Nephron progenitor cell (in vitro differentiated cells): ENCODE data around the gene NEK6.

Experiments
- DNase-seq: peaks from one replicate; pipeline ENCODE4 v3.0.0; 2021
- H3K27ac Mint-ChIP-seq: 2 replicates; pipeline ENCODE4 v1.8.0; 2021; ENCODE audit warnings: mild to moderate bottlenecking, moderate library complexity, mixed read lengths
- H3K27me3 Mint-ChIP-seq: 2 replicates; pipeline ENCODE4 v1.8.0; 2021; ENCODE audit warnings: mild to moderate bottlenecking, low read depth, mixed read lengths; ENCODE audit not compliant: poor library complexity
- H3K36me3 Mint-ChIP-seq: 2 replicates; pipeline ENCODE4 v1.8.0; 2021; ENCODE audit warnings: low read depth, mixed read lengths
- H3K4me1 Mint-ChIP-seq: 2 replicates; pipeline ENCODE4 v1.8.0; 2021; ENCODE audit warnings: mixed read lengths
- H3K4me3 Mint-ChIP-seq: 2 replicates; pipeline ENCODE4 v1.8.0; 2021; ENCODE audit warnings: mild to moderate bottlenecking, moderate library complexity, mixed read lengths
- H3K9me3 Mint-ChIP-seq: 2 replicates; pipeline ENCODE4 v1.8.0; 2021; ENCODE audit warnings: mild to moderate bottlenecking, moderate library complexity, mixed read lengths
- CTCF ChIP-seq: fragments of 200-600 bp; sonication (generic); IDR thresholded peaks from 2 replicates; pipeline ENCODE4 v1.5.0; 2021; ENCODE audit warnings: antibody characterized with exemption

NEK6 gene

GRCh38 chr9:124284237-124284831, 26.6 kb downstream of the NEK6 start:
- Mint-ChIP-seq H3K4me3 (no peak overlapping the region), H3K9me3 (peaks cover 5% of the 10 kb centered on the region), H3K27ac (no peak overlapping the region), H3K36me3 (peaks cover 10% of the 10 kb centered on the region), H3K27me3 (peaks cover 2% of the 10 kb centered on the region), H3K4me1 (peaks cover 53% of the 10 kb centered on the region)
- no peak for DNase-seq
- TF ChIP-seq CTCF, result no peak

DNA sequence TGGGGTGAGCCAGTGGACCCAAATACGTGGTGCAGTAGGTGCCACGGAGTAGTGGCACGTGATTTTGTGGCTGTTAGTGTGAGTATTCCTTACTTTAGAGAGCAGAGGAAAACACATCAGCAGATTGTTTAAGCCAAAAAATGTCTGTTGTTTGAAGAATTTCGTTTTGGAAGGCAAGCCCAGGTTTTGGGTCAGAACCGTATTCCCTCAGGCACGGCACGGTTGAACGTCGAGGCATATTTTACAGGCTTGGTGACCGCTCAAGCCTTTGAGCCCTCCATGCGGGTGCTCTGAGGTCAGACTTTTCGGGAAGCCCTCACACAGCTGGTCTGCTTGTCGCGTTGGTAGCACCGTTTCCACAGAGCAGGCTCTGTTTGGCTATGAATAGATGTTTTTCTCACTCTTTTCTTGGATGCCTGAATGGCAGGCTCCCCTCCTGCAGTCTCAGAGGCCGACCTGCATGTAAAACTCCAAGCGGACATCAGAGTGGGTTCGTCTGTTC, 27.2 kb downstream of the NEK6 start:
- Mint-ChIP-seq H3K4me1 (peaks cover 53% of the 10 kb centered on the region), H3K27me3 (peaks cover 2% of the 10 kb centered on the region), H3K27ac (peak overlapping the region; percentile 39), H3K4me3 (no peak overlapping the region), H3K9me3 (peaks cover 5% of the 10 kb centered on the region), H3K36me3 (peaks cover 10% of the 10 kb centered on the region)
- no peak for TF ChIP-seq CTCF
- DNase-seq, result no peak

DNA sequence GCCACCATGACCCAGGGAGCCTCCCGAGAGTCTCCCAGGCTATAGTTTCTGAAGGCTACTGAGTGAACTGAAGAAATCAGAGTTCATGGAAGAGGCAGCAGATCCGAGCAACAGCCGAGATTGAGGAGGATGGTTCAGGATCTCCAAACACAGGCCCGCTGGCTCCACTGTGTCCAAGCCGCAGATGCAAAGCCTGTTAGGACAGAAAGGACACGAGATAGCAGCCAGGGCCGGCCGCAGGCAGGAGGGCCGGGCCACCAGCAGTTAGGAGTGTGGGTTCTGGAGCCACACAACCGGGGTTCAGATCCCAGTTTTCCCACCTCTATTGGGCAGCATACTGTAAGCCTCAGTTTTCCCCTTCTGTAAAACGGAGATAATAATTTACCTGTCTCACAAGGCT, 27.7 kb downstream of the NEK6 start:
- DNase-seq, result no peak
- H3K27ac Mint-ChIP-seq, result peak overlapping the region; percentile 39
- no peak overlapping the region for H3K4me3 Mint-ChIP-seq
- H3K27me3 Mint-ChIP-seq, result peaks cover 2% of the 10 kb centered on the region
- TF ChIP-seq CTCF, result no peak
- peaks cover 5% of the 10 kb centered on the region for H3K9me3 Mint-ChIP-seq
- H3K4me1 Mint-ChIP-seq, result peaks cover 53% of the 10 kb centered on the region
- H3K36me3 Mint-ChIP-seq, result peaks cover 6% of the 10 kb centered on the region

DNA sequence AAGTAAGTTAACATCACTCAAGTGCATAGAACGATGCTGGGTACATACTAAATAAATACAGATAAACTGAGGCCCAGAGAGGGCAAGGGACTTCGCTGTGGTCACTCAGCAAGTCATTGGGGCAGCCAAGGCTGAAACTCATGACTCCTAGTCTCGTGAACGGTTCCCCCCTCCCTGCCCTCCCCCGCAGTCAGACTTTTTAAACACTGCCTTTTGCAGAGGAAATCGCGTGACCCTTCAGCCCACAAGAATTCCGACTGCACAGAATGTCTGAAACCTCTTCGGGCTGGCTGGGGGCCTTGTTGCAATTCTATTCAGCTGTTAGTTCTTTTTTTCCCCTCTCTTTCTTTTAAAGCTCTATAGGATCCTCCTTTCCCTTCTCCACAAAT, 28.1 kb downstream of the NEK6 start:
- TF ChIP-seq CTCF, result no peak
- Mint-ChIP-seq H3K9me3 (peaks cover 2% of the 10 kb centered on the region), H3K27me3 (no peaks in the 10 kb centered on the region), H3K4me3 (peak overlapping the region; percentile 23), H3K36me3 (peaks cover 3% of the 10 kb centered on the region), H3K4me1 (peaks cover 52% of the 10 kb centered on the region), H3K27ac (peak overlapping the region; percentile 59)
- no peak for DNase-seq

DNA sequence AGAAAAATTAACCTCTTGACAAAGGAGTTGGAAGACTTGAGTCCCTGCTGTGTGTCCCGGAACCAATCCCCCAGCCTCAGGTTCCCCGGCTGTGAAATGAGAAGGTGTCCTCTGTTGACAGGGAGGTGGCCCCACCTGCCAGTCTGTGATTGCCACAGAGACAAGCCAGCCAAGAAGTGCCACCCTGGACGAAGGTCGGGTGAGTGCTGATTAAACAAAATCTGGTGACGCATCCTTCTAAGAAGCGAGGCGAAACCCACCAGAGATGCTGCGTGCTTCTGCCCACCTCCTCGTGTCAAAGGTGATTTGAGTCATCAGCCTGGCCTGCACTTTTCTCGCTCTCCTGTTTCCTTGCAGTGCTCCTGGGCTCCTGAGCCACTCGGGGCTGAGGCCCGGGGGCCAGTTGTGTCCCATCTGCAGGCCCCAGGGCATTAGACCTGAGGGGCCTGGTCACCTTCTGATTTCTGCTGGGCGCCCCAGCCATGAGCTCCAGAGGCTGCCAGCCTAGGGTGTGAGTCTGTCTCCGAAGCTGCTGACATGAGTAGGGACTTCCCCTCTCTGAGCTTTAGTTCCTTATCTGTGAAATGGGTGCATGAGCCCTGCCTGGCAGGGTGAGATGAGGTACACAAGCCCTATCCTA, 28.7 kb downstream of the NEK6 start:
- H3K4me3 Mint-ChIP-seq, result peak overlapping the region; percentile 23
- no peak for TF ChIP-seq CTCF
- H3K36me3 Mint-ChIP-seq, result no peaks in the 10 kb centered on the region
- H3K9me3 Mint-ChIP-seq, result no peaks in the 10 kb centered on the region
- peaks cover 55% of the 10 kb centered on the region for H3K4me1 Mint-ChIP-seq
- no peak for DNase-seq
- no peaks in the 10 kb centered on the region for H3K27me3 Mint-ChIP-seq
- peak overlapping the region; percentile 59 for H3K27ac Mint-ChIP-seq

GRCh38 chr9:124290053-124290591, 32.4 kb downstream of the NEK6 start:
- no peak for DNase-seq
- H3K36me3 Mint-ChIP-seq, result no peaks in the 10 kb centered on the region
- peaks cover 56% of the 10 kb centered on the region for H3K4me1 Mint-ChIP-seq
- H3K4me3 Mint-ChIP-seq, result no peak overlapping the region
- no peak for TF ChIP-seq CTCF
- H3K27me3 Mint-ChIP-seq, result peaks cover 3% of the 10 kb centered on the region
- no peak overlapping the region for H3K27ac Mint-ChIP-seq
- no peaks in the 10 kb centered on the region for H3K9me3 Mint-ChIP-seq
